ENCODE results near the gene TARP. TPM values are rescaled to one million over a fixed set of nuclear protein-coding genes. Genes with fewer than 3 reads are reported as not detected.
A peak's percentile ranks its signal among the peaks of the same experiment; 100 is the strongest.

TARP gene

GRCh38 chr7:38211940-38212339 lies 61.5 kb downstream of the TARP start:
- no peaks in the 10 kb centered on the region for H3K9me3 ChIP-seq (ENCODE audit: control insufficient read depth in 2 of 2, low read length in 2 of 2)
- no peaks in the 10 kb centered on the region for H3K27me3 ChIP-seq (ENCODE audit: control insufficient read depth, insufficient read depth, low read length)
- H3K27ac Mint-ChIP-seq = peak overlapping the region; percentile 18 to 78 (median 22)

GRCh38 chr7:38211486-38211885 lies 62.0 kb downstream of the TARP start:
- Histone ChIP-seq H3K27me3 (ENCODE audit: control insufficient read depth, insufficient read depth, low read length) (no peaks in the 10 kb centered on the region), H3K4me1 (ENCODE audit: control insufficient read depth, insufficient read depth, low read length, poor library complexity, severe bottlenecking) (peaks cover 6% of the 10 kb centered on the region), H3K4me3 (ENCODE audit: low read depth, low read length) (no peak overlapping the region), H3K36me3 (ENCODE audit: control insufficient read depth, insufficient read depth, low read length) (peaks cover 18% of the 10 kb centered on the region), H3K27ac (ENCODE audit: insufficient read depth, low read length, poor library complexity, severe bottlenecking) (no peak overlapping the region), H3K9me3 (ENCODE audit: control insufficient read depth in 2 of 2, low read length in 2 of 2) (no peaks in the 10 kb centered on the region)
- peak overlapping the region in 1 of 3 donors; percentile 52 for H3K27ac Mint-ChIP-seq
- peaks cover 30% of the 10 kb centered on the region for H3K36me3 Mint-ChIP-seq
- no peaks in the 10 kb centered on the region for H3K27me3 Mint-ChIP-seq
- no peak overlapping the region for H3K4me3 Mint-ChIP-seq
- H3K4me1 Mint-ChIP-seq = peaks cover 8 to 12% (median 11%) of the 10 kb centered on the region in 4 donors
- DNase-seq (no peak), ATAC-seq (ENCODE audit: low read depth in 2 of 2) (no peak)
- no peaks in the 10 kb centered on the region for H3K9me3 Mint-ChIP-seq

More at GRCh38 chr7:38211940-38212339, 61.5 kb downstream of the TARP start:
- Histone ChIP-seq H3K36me3 (ENCODE audit: control insufficient read depth, insufficient read depth, low read length) (peaks cover 18% of the 10 kb centered on the region), H3K4me1 (ENCODE audit: control insufficient read depth, insufficient read depth, low read length, poor library complexity, severe bottlenecking) (peaks cover 6% of the 10 kb centered on the region), H3K27ac (ENCODE audit: insufficient read depth, low read length, poor library complexity, severe bottlenecking) (no peak overlapping the region), H3K4me3 (ENCODE audit: low read depth, low read length) (no peak overlapping the region)
- H3K9me3 Mint-ChIP-seq = no peaks in the 10 kb centered on the region
- peaks cover 8 to 12% (median 11%) of the 10 kb centered on the region in 4 donors for H3K4me1 Mint-ChIP-seq
- no peaks in the 10 kb centered on the region for H3K27me3 Mint-ChIP-seq
- no peak for DNase-seq
- ATAC-seq (ENCODE audit: low read depth in 2 of 2) = no peak
- H3K36me3 Mint-ChIP-seq = peaks cover 30% of the 10 kb centered on the region
- H3K4me3 Mint-ChIP-seq = no peak overlapping the region

Other genes starting within 250 kb of the TARP start
- 13.1 TPM for gene STARD3NL, start 95.4 kb downstream of the TARP start, total RNA-seq
- 10 to 100 TPM; 28.4 to 33.8 (median 31.4) TPM for gene STARD3NL, start 95.4 kb downstream of the TARP start, polyA plus RNA-seq